ENCODE measurements around the gene CDH12.
"Not testable (repeated sequence)": the region's sequence is repeated elsewhere in the genome, so short reads cannot be mapped to it uniquely, and the experiment has no call there.

Gene CDH12

DNA sequence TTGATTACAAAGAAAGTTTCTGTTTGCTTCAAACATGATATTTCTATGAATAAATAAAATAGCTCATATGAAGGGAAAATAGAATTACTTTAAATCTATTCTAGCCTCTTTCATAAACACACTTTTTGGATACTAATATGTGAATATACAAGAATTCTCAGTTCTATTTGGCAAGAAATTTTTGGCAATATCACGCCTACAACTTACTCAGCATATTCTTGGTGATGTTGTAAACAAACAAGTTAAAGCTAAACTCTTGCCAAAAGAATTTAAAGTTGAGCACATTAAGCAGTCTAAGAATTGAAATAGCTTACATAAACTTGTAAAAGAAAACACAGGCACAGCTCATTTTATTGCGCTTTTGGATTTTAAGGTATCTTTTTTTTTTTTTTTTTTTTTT lies 209.8 kb downstream of the CDH12 start:
- DNase-seq, result no peak

GRCh38 chr5:22631683-22632082 lies 221.5 kb downstream of the CDH12 start:
- no peak for DNase-seq

GRCh38 chr5:22627029-22627428 lies 226.1 kb downstream of the CDH12 start:
- no peak for DNase-seq

GRCh38 chr5:22625451-22625850 lies 227.7 kb downstream of the CDH12 start:
- DNase-seq, result no peak

GRCh38 chr5:22621084-22621483 lies 232.1 kb downstream of the CDH12 start:
- no peak for DNase-seq

DNA sequence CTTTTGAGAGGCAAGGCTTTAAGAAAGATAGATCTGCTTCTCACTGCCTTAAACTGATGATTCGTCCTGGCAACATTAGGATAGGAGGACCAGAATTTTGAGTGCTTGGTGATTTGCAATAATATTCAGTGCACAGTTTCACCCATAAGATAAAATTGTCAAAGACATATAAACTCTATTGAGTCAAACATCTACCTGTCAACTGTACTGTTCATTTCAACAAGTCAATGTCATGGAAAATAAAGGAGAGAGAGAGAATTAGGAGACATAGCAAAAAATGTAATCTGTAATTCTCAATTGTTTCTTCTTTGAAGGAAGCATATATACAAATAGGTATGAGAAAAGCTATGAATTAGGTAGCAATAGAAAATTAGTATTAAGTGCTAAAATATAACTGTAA lies 237.2 kb downstream of the CDH12 start:
- no peak for DNase-seq

DNA sequence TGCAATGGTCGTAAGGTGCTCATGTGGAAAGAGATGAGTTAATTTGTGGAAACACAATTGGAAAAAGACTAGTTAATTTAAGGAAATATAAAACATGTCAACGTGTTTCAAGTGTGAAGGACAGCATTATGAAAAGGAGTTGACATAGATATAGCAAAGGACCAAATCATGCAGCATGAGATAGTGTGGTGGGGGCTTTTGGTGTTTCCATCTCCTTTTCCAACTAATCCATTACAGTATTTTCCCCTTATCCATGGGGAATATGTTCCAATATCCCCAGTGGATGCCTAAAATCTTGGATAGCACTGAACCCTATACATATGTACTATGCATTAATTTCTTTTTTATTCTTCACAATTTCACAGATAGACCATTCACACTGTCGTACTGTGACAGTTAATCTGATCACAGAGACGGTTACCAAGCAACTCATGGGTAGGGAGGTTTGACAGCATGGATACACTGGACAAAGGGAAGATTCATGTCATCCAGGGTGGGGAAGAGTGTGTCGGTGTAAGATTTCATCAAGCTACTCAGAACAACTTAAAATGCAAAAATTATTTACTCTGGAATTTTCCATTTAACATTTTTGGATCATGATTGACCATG lies 238.6 kb downstream of the CDH12 start:
- DNase-seq, result no peak

DNA sequence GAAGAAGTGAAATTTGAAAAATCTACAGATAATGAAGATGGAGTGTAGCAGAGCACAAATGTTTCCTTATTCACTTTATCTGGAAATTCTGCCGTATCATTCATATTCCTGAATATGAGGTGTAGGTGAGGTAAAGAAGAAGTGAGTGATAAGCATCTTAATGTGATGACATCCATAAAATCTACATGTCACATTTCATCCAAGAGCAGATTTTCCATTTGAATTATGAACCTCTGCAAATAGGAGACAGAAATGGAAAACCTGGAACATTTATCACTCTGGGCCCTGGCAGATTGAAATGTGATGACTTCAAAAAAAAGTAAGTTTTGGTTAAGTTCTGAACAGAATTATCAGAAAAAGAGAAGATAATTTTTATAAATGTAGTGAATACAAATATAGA lies 240.2 kb downstream of the CDH12 start:
- no peak for DNase-seq

- DNase-seq, result no peak
Observed at GRCh38 chr5:22611327-22611726, 241.8 kb downstream of the CDH12 start.

DNA sequence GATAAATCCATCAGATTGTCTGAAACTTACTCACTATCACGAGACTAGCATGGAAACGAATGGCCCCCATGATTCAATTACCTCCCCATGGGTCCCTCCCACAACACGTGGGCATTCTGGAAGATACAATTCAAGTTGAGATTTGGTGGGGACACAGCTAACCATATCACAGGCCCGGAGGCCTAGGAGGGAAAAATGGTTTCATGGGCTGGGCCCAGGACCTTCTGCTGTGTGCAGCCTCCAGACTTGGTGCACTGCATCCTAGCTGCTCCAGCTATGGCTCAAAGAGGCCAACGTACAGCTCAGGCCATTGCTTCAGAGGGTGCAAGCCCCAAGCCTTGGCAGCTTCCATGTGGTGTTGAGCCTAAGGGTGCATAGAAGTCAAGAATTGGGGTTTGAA lies 245.6 kb downstream of the CDH12 start:
- DNase-seq, result not testable (repeated sequence)

DNA sequence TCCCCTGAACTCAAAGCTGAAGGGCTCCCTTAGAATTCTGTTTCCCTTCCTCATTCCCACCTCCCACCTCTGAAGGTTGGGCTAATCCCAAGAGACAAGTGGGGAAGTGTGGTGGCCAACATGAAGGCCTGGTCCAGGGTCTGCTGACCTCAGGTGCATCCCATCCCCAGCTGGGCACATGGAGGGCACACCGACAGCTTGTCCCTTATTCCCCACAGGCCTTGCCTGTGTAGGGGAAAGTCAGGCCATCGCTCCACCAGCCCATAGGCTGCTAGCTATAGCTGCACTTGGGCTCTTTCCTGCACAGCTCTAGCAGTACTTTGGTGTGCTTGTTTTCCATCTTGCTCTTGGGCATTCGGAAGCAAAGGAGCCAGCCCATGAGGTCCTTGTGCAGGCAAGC lies 247.7 kb downstream of the CDH12 start:
- DNase-seq, result no peak

GRCh38 chr5:22604711-22605110 lies 248.4 kb downstream of the CDH12 start:
- no peak for DNase-seq

DNA sequence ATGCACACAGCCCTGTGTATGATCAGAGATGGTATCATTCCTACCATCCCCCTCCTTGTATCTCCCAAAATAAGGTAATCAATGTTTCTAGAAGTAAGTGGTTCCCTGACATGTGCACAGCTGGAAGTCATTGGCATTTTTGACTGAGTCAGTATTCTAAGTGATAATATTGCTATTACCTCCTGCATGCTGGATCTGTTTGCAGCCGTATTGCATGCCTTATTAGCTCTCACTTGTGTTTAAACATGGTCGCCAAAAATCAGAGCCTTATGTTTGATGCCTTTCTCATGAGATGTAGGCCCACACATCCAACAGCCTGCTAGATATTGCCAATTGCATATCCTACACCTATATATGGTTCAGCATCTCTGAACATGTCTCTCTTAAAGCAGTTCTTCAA lies 254.3 kb downstream of the CDH12 start:
- DNase-seq, result no peak

- DNase-seq, result no peak
Observed at GRCh38 chr5:22596404-22596970, 256.7 kb downstream of the CDH12 start.

DNA sequence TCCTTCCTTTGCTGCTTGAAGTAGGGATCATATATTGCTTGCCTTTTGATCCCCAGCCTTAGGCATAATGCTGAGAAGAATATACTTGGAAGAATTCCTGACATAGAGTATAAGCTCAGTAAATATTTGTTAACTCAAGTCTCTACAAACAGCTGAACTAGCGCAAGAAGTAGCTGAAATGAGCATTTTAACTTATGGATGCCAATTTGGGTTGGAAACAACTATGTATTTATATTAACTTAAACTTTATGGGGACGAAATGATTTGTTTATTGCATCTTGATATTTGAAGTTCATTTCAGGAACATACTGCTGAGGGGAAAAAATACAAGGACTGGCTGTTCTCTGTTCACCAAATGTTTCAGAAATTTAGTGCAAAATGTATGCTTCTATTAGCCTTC lies 258.7 kb downstream of the CDH12 start:
- DNase-seq, result no peak

DNA sequence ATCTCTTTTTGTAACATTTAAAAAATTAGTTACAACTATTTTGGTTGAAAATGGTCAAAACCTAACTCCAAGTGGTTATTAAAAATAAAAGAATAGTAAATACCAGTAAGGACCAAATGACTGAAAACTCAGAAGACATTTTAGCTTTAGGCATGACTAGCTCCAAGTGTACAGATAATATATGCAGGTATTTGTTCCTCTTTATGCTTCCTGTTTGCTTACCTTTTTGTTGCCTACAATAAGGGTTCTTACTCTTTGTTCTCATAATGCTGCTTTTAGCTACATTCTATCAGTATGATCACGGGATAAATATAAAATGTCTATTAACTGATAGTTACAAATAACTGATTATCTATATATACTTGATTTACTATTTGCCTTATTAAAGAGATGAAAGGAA lies 259.6 kb downstream of the CDH12 start:
- DNase-seq, result no peak

DNA sequence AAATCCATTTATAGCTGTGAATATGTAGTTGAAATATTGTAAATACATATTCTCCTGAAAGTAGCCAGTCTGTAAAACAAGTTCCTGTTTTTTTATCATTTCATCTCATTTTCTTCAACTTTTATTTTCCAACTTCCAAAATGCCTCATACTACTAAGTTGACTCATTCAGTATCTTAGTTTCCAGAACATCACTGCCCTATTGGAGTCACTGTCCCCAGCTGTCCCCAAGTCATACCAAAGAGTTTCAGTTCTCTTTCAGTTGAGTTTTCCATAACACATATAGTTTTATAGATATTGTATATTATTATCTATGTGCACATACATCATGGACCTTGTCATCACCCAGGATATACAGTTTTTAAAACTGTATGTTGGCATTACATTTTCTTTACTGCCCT lies 261.7 kb downstream of the CDH12 start:
- DNase-seq, result no peak

- DNase-seq, result no peak
Observed at GRCh38 chr5:22590677-22591268, 262.4 kb downstream of the CDH12 start.

GRCh38 chr5:22577711-22578110 lies 275.4 kb downstream of the CDH12 start:
- DNase-seq, result no peak

DNA sequence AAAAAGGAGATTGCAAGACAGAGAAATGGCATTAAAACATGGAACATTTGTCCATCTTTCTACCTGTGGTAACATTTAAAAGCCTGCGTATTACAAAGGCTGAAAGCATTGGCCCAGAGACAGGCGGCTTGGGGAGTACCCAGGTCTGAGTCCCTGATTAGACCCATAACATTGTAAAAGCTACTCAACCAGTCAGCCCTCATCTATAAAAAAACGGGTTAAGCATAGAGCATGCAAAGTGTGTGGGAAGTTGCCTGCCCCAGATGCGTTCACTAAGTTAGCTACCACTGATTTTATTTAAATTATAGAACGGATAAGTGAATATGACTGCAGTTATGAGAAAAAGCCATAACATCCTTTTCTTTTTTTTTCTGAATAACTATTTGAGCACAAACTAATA lies 276.1 kb downstream of the CDH12 start:
- DNase-seq, result no peak

GRCh38 chr5:22572941-22573340 lies 280.2 kb downstream of the CDH12 start:
- DNase-seq, result no peak

DNA sequence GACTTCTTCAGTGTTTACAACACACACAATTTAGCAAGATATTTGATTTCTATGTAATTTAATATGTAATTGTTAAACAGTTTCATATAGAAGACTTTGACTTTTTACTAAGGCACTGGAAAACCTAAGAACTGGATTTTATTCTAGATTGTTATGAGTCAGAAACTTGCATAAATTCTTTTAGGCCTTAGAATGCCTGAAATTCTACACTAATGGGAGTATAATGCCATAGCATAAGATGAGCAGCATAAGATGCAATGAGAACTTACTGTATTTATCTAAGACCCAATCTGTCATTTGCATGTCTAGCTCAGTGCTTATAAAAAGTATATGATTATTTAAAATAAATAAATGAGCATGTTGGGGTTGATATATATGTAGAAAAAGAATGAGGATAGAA lies 285.2 kb downstream of the CDH12 start:
- DNase-seq, result no peak

GRCh38 chr5:22560147-22560546 lies 293.0 kb downstream of the CDH12 start:
- DNase-seq, result no peak

GRCh38 chr5:22557251-22557650 lies 295.9 kb downstream of the CDH12 start:
- no peak for DNase-seq

DNA sequence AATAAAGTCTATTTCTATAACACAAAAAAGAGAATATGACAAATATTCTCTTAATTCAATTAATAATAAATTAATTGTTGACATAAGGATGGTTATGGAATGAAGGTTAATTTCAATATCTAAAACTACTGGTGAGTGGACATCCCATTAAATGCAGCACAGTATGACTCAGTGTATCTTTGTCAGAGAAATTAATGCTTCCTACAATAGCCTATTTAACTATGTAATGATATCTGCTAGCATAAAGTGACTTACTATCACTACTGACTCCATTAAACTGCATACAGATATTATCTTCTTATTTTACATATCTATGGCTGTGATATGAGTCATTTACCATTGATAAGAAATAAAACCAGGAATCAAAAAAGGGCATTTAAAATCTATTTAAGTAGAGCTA lies 298.7 kb downstream of the CDH12 start:
- no peak for DNase-seq

Measured in T-helper 2 cell (primary cell).